Measurements from ENCODE around the gene NPPC. TPM values are rescaled to one million over a fixed set of nuclear protein-coding genes. Genes with fewer than 3 reads are reported as not detected.
A peak's percentile ranks its signal among the peaks of the same experiment; 100 is the strongest.
"Not testable (repeated sequence)": the region's sequence is repeated elsewhere in the genome, so short reads cannot be mapped to it uniquely, and the experiment has no call there.

NPPC gene
- total and polyA plus RNA-seq, 5 donors from 2014 or later = not detected

- H3K9me3 ChIP-seq (ENCODE audit: control insufficient read depth in 2 of 2, low read length in 2 of 2) = no peaks in the 10 kb centered on the region
- ATAC-seq (ENCODE audit: low read depth in 2 of 2) = no peak
These were observed 8.7 kb downstream of the NPPC start for GRCh38 chr2:231917280-231918066.

GRCh38 chr2:231914077-231914690 is 12.0 kb downstream of the NPPC start:
- H3K9me3 ChIP-seq (ENCODE audit: control insufficient read depth in 2 of 2, low read length in 2 of 2) = no peaks in the 10 kb centered on the region
- H3K36me3 ChIP-seq (ENCODE audit: control insufficient read depth, insufficient read depth, low read length) = no peaks in the 10 kb centered on the region
- ATAC-seq (ENCODE audit: low read depth in 2 of 2) = no peak
- no peak overlapping the region for H3K27ac ChIP-seq (ENCODE audit: insufficient read depth, low read length, poor library complexity, severe bottlenecking)
- H3K36me3 Mint-ChIP-seq = no peaks in the 10 kb centered on the region
- no peak overlapping the region for H3K27ac Mint-ChIP-seq
- peaks cover 5% of the 10 kb centered on the region for H3K27me3 Mint-ChIP-seq
- no peak for DNase-seq
- no peaks in the 10 kb centered on the region for H3K4me1 ChIP-seq (ENCODE audit: control insufficient read depth, insufficient read depth, low read length, poor library complexity, severe bottlenecking)
- H3K27me3 ChIP-seq (ENCODE audit: control insufficient read depth, insufficient read depth, low read length) = no peaks in the 10 kb centered on the region
- H3K9me3 Mint-ChIP-seq = peaks cover 0 to 2% (median 0%) of the 10 kb centered on the region in 7 donors
- H3K4me3 ChIP-seq (ENCODE audit: low read depth, low read length) = no peak overlapping the region
- H3K4me3 Mint-ChIP-seq = no peak overlapping the region
- peaks cover 0 to 2% (median under 1%) of the 10 kb centered on the region in 4 donors for H3K4me1 Mint-ChIP-seq

More at GRCh38 chr2:231917280-231918066, 8.7 kb downstream of the NPPC start:
- Mint-ChIP-seq H3K9me3 (peaks cover 0 to 2% (median 0%) of the 10 kb centered on the region in 7 donors), H3K36me3 (no peaks in the 10 kb centered on the region), H3K4me3 (no peak overlapping the region), H3K4me1 (no peaks in the 10 kb centered on the region), H3K27ac (no peak overlapping the region), H3K27me3 (peaks cover 10% of the 10 kb centered on the region)
- H3K27me3 ChIP-seq (ENCODE audit: control insufficient read depth, insufficient read depth, low read length) = no peaks in the 10 kb centered on the region
- no peaks in the 10 kb centered on the region for H3K36me3 ChIP-seq (ENCODE audit: control insufficient read depth, insufficient read depth, low read length)
- no peak overlapping the region for H3K27ac ChIP-seq (ENCODE audit: insufficient read depth, low read length, poor library complexity, severe bottlenecking)
- no peak for DNase-seq
- no peaks in the 10 kb centered on the region for H3K4me1 ChIP-seq (ENCODE audit: control insufficient read depth, insufficient read depth, low read length, poor library complexity, severe bottlenecking)
- no peak overlapping the region for H3K4me3 ChIP-seq (ENCODE audit: low read depth, low read length)

- Mint-ChIP-seq H3K27ac (no peak overlapping the region), H3K27me3 (peaks cover 17% of the 10 kb centered on the region), H3K36me3 (no peaks in the 10 kb centered on the region), H3K9me3 (peaks cover 0 to 2% (median 0%) of the 10 kb centered on the region in 7 donors), H3K4me1 (peaks cover 0 to 2% (median under 1%) of the 10 kb centered on the region in 4 donors), H3K4me3 (no peak overlapping the region)
- no peaks in the 10 kb centered on the region for H3K27me3 ChIP-seq (ENCODE audit: control insufficient read depth, insufficient read depth, low read length)
- H3K27ac ChIP-seq (ENCODE audit: insufficient read depth, low read length, poor library complexity, severe bottlenecking) = no peak overlapping the region
- no peaks in the 10 kb centered on the region for H3K36me3 ChIP-seq (ENCODE audit: control insufficient read depth, insufficient read depth, low read length)
- no peaks in the 10 kb centered on the region for H3K4me1 ChIP-seq (ENCODE audit: control insufficient read depth, insufficient read depth, low read length, poor library complexity, severe bottlenecking)
- DNase-seq = no peak
- no peak for ATAC-seq (ENCODE audit: low read depth in 2 of 2)
- H3K9me3 ChIP-seq (ENCODE audit: control insufficient read depth in 2 of 2, low read length in 2 of 2) = no peaks in the 10 kb centered on the region
- H3K4me3 ChIP-seq (ENCODE audit: low read depth, low read length) = no peak overlapping the region
These were observed 14.8 kb downstream of the NPPC start for GRCh38 chr2:231911381-231911780.

- Mint-ChIP-seq H3K36me3 (no peaks in the 10 kb centered on the region), H3K27ac (no peak overlapping the region), H3K9me3 (peaks cover 0 to 2% (median 0%) of the 10 kb centered on the region in 7 donors), H3K4me1 (peaks cover 0 to 2% (median under 1%) of the 10 kb centered on the region in 4 donors), H3K4me3 (no peak overlapping the region), H3K27me3 (peaks cover 22% of the 10 kb centered on the region)
- ATAC-seq (ENCODE audit: low read depth in 2 of 2) (no peak), DNase-seq (no peak)
- H3K36me3 ChIP-seq (ENCODE audit: control insufficient read depth, insufficient read depth, low read length) = no peaks in the 10 kb centered on the region
- H3K9me3 ChIP-seq (ENCODE audit: control insufficient read depth in 2 of 2, low read length in 2 of 2) = no peaks in the 10 kb centered on the region
- H3K27me3 ChIP-seq (ENCODE audit: control insufficient read depth, insufficient read depth, low read length) = no peaks in the 10 kb centered on the region
- no peak overlapping the region for H3K4me3 ChIP-seq (ENCODE audit: low read depth, low read length)
- H3K27ac ChIP-seq (ENCODE audit: insufficient read depth, low read length, poor library complexity, severe bottlenecking) = no peak overlapping the region
- no peaks in the 10 kb centered on the region for H3K4me1 ChIP-seq (ENCODE audit: control insufficient read depth, insufficient read depth, low read length, poor library complexity, severe bottlenecking)
These were observed 15.4 kb downstream of the NPPC start for GRCh38 chr2:231910771-231911170.

GRCh38 chr2:231910161-231910560 is 16.0 kb downstream of the NPPC start:
- H3K4me3 Mint-ChIP-seq; ATAC-seq (ENCODE audit: low read depth in 2 of 2); H3K9me3 Mint-ChIP-seq; H3K4me1 ChIP-seq (ENCODE audit: control insufficient read depth, insufficient read depth, low read length, poor library complexity, severe bottlenecking); H3K27me3 ChIP-seq (ENCODE audit: control insufficient read depth, insufficient read depth, low read length); DNase-seq; H3K9me3 ChIP-seq (ENCODE audit: control insufficient read depth in 2 of 2, low read length in 2 of 2); H3K4me1 Mint-ChIP-seq; H3K27ac ChIP-seq (ENCODE audit: insufficient read depth, low read length, poor library complexity, severe bottlenecking); H3K4me3 ChIP-seq (ENCODE audit: low read depth, low read length); H3K36me3 Mint-ChIP-seq; H3K36me3 ChIP-seq (ENCODE audit: control insufficient read depth, insufficient read depth, low read length); H3K27ac Mint-ChIP-seq: not testable (repeated sequence)
- peaks cover 21% of the 10 kb centered on the region for H3K27me3 Mint-ChIP-seq

- no peaks in the 10 kb centered on the region for H3K36me3 ChIP-seq (ENCODE audit: control insufficient read depth, insufficient read depth, low read length)
These were observed 16.6 kb downstream of the NPPC start for GRCh38 chr2:231909631-231910030.

GRCh38 chr2:231908584-231908983 is 17.6 kb downstream of the NPPC start:
- ATAC-seq (ENCODE audit: low read depth in 2 of 2) = no peak
- Histone ChIP-seq H3K9me3 (ENCODE audit: control insufficient read depth in 2 of 2, low read length in 2 of 2) (no peaks in the 10 kb centered on the region), H3K27ac (ENCODE audit: insufficient read depth, low read length, poor library complexity, severe bottlenecking) (no peak overlapping the region), H3K4me3 (ENCODE audit: low read depth, low read length) (no peak overlapping the region), H3K36me3 (ENCODE audit: control insufficient read depth, insufficient read depth, low read length) (no peaks in the 10 kb centered on the region), H3K4me1 (ENCODE audit: control insufficient read depth, insufficient read depth, low read length, poor library complexity, severe bottlenecking) (no peaks in the 10 kb centered on the region), H3K27me3 (ENCODE audit: control insufficient read depth, insufficient read depth, low read length) (no peaks in the 10 kb centered on the region)
- Mint-ChIP-seq H3K36me3 (no peaks in the 10 kb centered on the region), H3K9me3 (no peaks in the 10 kb centered on the region), H3K4me3 (no peak overlapping the region), H3K27me3 (peaks cover 17% of the 10 kb centered on the region), H3K4me1 (peaks cover 0 to 2% (median under 1%) of the 10 kb centered on the region in 4 donors), H3K27ac (no peak overlapping the region)
- no peak for DNase-seq

More at GRCh38 chr2:231909631-231910030, 16.6 kb downstream of the NPPC start:
- DNase-seq (peak in 1 of 3 donors; percentile 8), ATAC-seq (ENCODE audit: low read depth in 2 of 2) (no peak)
- Mint-ChIP-seq H3K4me1 (peaks cover 0 to 2% (median under 1%) of the 10 kb centered on the region in 4 donors), H3K36me3 (no peaks in the 10 kb centered on the region), H3K27ac (no peak overlapping the region), H3K4me3 (no peak overlapping the region), H3K27me3 (peaks cover 17% of the 10 kb centered on the region), H3K9me3 (no peaks in the 10 kb centered on the region)
- Histone ChIP-seq H3K4me1 (ENCODE audit: control insufficient read depth, insufficient read depth, low read length, poor library complexity, severe bottlenecking) (no peaks in the 10 kb centered on the region), H3K9me3 (ENCODE audit: control insufficient read depth in 2 of 2, low read length in 2 of 2) (no peaks in the 10 kb centered on the region), H3K27ac (ENCODE audit: insufficient read depth, low read length, poor library complexity, severe bottlenecking) (no peak overlapping the region), H3K27me3 (ENCODE audit: control insufficient read depth, insufficient read depth, low read length) (no peaks in the 10 kb centered on the region), H3K4me3 (ENCODE audit: low read depth, low read length) (no peak overlapping the region)

Data from CD4-positive, CD25-positive, alpha-beta regulatory T cell (primary cell).